ENCODE measurements around the gene CTSD. TPM values are rescaled to one million over a fixed set of nuclear protein-coding genes. Genes with fewer than 3 reads are reported as not detected.

Gene CTSD
- total and polyA plus RNA-seq, 2 of the 8 experiments (the other 6 are each of a cell fraction or from before 2014, with no cell fraction given) = 169 to 173 TPM

GRCh38 chr11:1770061-1770460 lies 6.3 kb upstream of the CTSD start:
- no peaks in the 10 kb centered on the region for H3K27me3 ChIP-seq (replicated peaks in 1 of 4; ENCODE audit: control insufficient read depth in 3 of 4, extremely low read depth in 1 of 4, insufficient read depth in 3 of 4, low read length in 3 of 4)
- no peak overlapping the region for H2BK12ac ChIP-seq (ENCODE audit: low read depth, low read length)
- H3K79me2 ChIP-seq (ENCODE audit: control insufficient read depth in 1 of 2, insufficient read depth in 2 of 2, low read length in 2 of 2) = no peaks in the 10 kb centered on the region
- no peak overlapping the region for H3K27ac ChIP-seq (ENCODE audit: low read depth, low read length)
- no peak overlapping the region for H3K23ac ChIP-seq (ENCODE audit: insufficient read length)
- no peak for DNase-seq (ENCODE audit: low read depth in 1 of 2, low spot score in 2 of 2)
- no peak overlapping the region for H2BK120ac ChIP-seq (replicated peaks; ENCODE audit: low read depth, low read length)
- no peak overlapping the region for H3K14ac ChIP-seq (ENCODE audit: insufficient read length)
- H4K5ac ChIP-seq (ENCODE audit: insufficient read length, low read depth, low read length) = no peak overlapping the region
- no peaks in the 10 kb centered on the region for H3K9me3 ChIP-seq (ENCODE audit: insufficient read depth in 2 of 2, low read depth in 1 of 2, low read length in 1 of 2)
- no peak overlapping the region for H2BK20ac ChIP-seq (ENCODE audit: low read length)
- H2BK5ac ChIP-seq (ENCODE audit: low read depth, low read length) = no peak overlapping the region
- H2BK15ac ChIP-seq (ENCODE audit: low read length) = 0 out of 2 replicates have a peak overlapping the region, but pooled peaks have one; percentile 46
- no peaks in the 10 kb centered on the region for H3K36me3 ChIP-seq (ENCODE audit: control insufficient read depth in 2 of 4, insufficient read depth in 4 of 4, low read length in 3 of 4)
- no peak overlapping the region for H4K8ac ChIP-seq (ENCODE audit: extremely low read depth, insufficient read depth, low read length)
- H3K4me2 ChIP-seq (ENCODE audit: insufficient read depth in 1 of 2, low read depth in 2 of 2, low read length in 2 of 2) = no peak overlapping the region
- no peak overlapping the region for H2AK5ac ChIP-seq (ENCODE audit: low read depth, low read length)
- H3K4ac ChIP-seq (replicated peaks; ENCODE audit: insufficient read length, low read depth, low read length) = no peak overlapping the region
- H3K18ac ChIP-seq (ENCODE audit: extremely low read depth, low read length) = no peak overlapping the region
- no peak overlapping the region for H3K56ac ChIP-seq (replicated peaks; ENCODE audit: insufficient read length, low read depth, low read length)
- H3K4me1 ChIP-seq (replicated peaks in 1 of 4; ENCODE audit: control insufficient read depth in 3 of 4, insufficient read depth in 4 of 4, low read length in 3 of 4) = peaks cover 5 to 15% (median 11%) of the 10 kb centered on the region in 4 experiments
- no peak overlapping the region for H3K9ac ChIP-seq (replicated peaks in 1 of 4; ENCODE audit: extremely low read depth in 1 of 4, low read depth in 3 of 4, low read length in 3 of 4)
- no peak overlapping the region for H3K4me3 ChIP-seq (ENCODE audit: extremely low read depth in 1 of 4, insufficient read depth in 2 of 4, low read depth in 3 of 4, low read length in 4 of 4)
- 97% methylated on average over 7 of the region's 7 CpGs; no CpG with 5 or more reads in 1 of the 2 experiments for WGBS, 2 experiments (ENCODE audit: extremely low coverage in 1 of 2, insufficient coverage in 1 of 2, insufficient read length in 1 of 2, insufficient replicate concordance in 2 of 2, low coverage in 1 of 2, low lambda C conversion rate in 2 of 2, missing lambda C conversion rate in 1 of 2)
- CTCF ChIA-PET (ENCODE audit: partially characterized antibody) = interaction anchor here (0.5 to 1.0 kb wide), 3 partner anchors 124 to 381 kb away, joined by 3 to 4 read pairs (median 3); no protein-coding TSS in a partner anchor
- no peak overlapping the region for H2AFZ ChIP-seq (ENCODE audit: low read length)
- H3K79me1 ChIP-seq (ENCODE audit: low read depth, low read length) = no peaks in the 10 kb centered on the region
- POLR2A ChIA-PET (ENCODE audit: partially characterized antibody) = no interaction called here
- no peaks in the 10 kb centered on the region for H4K20me1 ChIP-seq (replicated peaks in 1 of 2; ENCODE audit: control insufficient read depth in 1 of 2, insufficient read depth in 2 of 2, low read length in 2 of 2)
- H3K23me2 ChIP-seq (ENCODE audit: low read depth, low read length) = peaks cover 3% of the 10 kb centered on the region; the same call in 1 of the 2 replicates
- no peak for FAIRE-seq
- no peak overlapping the region for H4K91ac ChIP-seq (replicated peaks; ENCODE audit: insufficient read length, low read length)
- no peak for TF ChIP-seq CHD1 (IDR thresholded peaks at IDR 0.05; ENCODE audit: low read depth, low read length)
- no peak for TF ChIP-seq CREB1 (IDR thresholded peaks at IDR 0.05)
- no peak for TF ChIP-seq BCL11A (IDR thresholded peaks at IDR 0.05; ENCODE audit: low read depth in 2 of 2, low read length in 2 of 2)
- TF ChIP-seq, protein P1, sequence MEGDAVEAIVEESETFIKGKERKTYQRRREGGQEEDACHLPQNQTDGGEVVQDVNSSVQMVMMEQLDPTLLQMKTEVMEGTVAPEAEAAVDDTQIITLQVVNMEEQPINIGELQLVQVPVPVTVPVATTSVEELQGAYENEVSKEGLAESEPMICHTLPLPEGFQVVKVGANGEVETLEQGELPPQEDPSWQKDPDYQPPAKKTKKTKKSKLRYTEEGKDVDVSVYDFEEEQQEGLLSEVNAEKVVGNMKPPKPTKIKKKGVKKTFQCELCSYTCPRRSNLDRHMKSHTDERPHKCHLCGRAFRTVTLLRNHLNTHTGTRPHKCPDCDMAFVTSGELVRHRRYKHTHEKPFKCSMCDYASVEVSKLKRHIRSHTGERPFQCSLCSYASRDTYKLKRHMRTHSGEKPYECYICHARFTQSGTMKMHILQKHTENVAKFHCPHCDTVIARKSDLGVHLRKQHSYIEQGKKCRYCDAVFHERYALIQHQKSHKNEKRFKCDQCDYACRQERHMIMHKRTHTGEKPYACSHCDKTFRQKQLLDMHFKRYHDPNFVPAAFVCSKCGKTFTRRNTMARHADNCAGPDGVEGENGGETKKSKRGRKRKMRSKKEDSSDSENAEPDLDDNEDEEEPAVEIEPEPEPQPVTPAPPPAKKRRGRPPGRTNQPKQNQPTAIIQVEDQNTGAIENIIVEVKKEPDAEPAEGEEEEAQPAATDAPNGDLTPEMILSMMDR (IDR thresholded peaks at IDR 0.05; ENCODE audit: control extremely low read depth in 1 of 3, insufficient read depth in 1 of 3, low read depth in 1 of 3, low read length in 3 of 3) = no peak
- no peak for TF ChIP-seq NRF1 (IDR thresholded peaks at IDR 0.05; ENCODE audit: low read depth, low read length)
- TF ChIP-seq POU5F1 (IDR thresholded peaks at IDR 0.05; ENCODE audit: low read depth, low read length) = no peak
- TF ChIP-seq, protein P2, sequence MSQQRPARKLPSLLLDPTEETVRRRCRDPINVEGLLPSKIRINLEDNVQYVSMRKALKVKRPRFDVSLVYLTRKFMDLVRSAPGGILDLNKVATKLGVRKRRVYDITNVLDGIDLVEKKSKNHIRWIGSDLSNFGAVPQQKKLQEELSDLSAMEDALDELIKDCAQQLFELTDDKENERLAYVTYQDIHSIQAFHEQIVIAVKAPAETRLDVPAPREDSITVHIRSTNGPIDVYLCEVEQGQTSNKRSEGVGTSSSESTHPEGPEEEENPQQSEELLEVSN (IDR thresholded peaks at IDR 0.05) = no peak
- TF ChIP-seq CHD2 (IDR thresholded peaks at IDR 0.05; ENCODE audit: low read length) = no peak
- no peak for TF ChIP-seq SP1 (IDR thresholded peaks at IDR 0.05; ENCODE audit: low read depth, low read length)
- no peak for TF ChIP-seq BRCA1 (IDR thresholded peaks at IDR 0.05; ENCODE audit: low read depth, low read length)
- TF ChIP-seq RAD21 (IDR thresholded peaks at IDR 0.05 in 1 of 2, conservative IDR thresholded peaks at IDR 0.05 in 1 of 2; ENCODE audit: low read depth in 2 of 2, low read length in 2 of 2) = no peak
- no peak for TF ChIP-seq RXRA (IDR thresholded peaks at IDR 0.05; ENCODE audit: insufficient read depth, low read depth, low read length)
